H1 (cell line): ENCODE results near the gene MTARC2. TPM values are rescaled to one million over a fixed set of nuclear protein-coding genes. Genes with fewer than 3 reads are reported as not detected.

Source experiments
- CTCF ChIA-PET: fragments of 300-600 bp; sonication (Branson Sonifier 250); formaldehyde crosslinking; loops from one replicate; lab custom pipeline; 2021; ENCODE audit not compliant: partially characterized antibody; lab: Charles Lee
- POLR2A ChIA-PET: fragments of 300-600 bp; sonication (Branson Sonifier 250); formaldehyde crosslinking; loops from one replicate; lab custom pipeline; 2021; ENCODE audit warnings: inconsistent platforms; ENCODE audit not compliant: partially characterized antibody; lab: Charles Lee
- DNase-seq, 2 experiments: peaks; one replicate each; pipeline versions ENCODE4 v3.0.0 to v3.0.0-alpha.2; 2010 to 2022; ENCODE audit warnings: low spot score in 2 of 2, low read depth in 1 of 2, mixed read lengths in 1 of 2
- FAIRE-seq: peaks from 2 replicates; lab custom pipeline; 2011; peaks lifted over from hg19 to GRCh38; lab: Jason Lieb, UNC
- H2AFZ ChIP-seq: 2 replicates; pipeline ENCODE4 v1.8.1; 2012; ENCODE audit warnings: low read length, inconsistent platforms
- H2AK5ac ChIP-seq: 2 replicates; pipeline ENCODE4 v1.6.1; 2013; ENCODE audit warnings: low read depth, low read length
- H2BK120ac ChIP-seq: replicated peaks from 2 replicates; pipeline ENCODE3; 2013; ENCODE audit warnings: low read depth, low read length, inconsistent platforms
- H2BK12ac ChIP-seq: 2 replicates; pipeline ENCODE4 v1.6.1; 2013; ENCODE audit warnings: low read depth, low read length
- H2BK15ac ChIP-seq: 2 replicates; pipeline ENCODE4 v1.6.1; 2013; ENCODE audit warnings: low read length
- H2BK20ac ChIP-seq: 2 replicates; pipeline ENCODE4 v1.6.1; 2013; ENCODE audit warnings: low read length
- H2BK5ac ChIP-seq: 2 replicates; pipeline ENCODE4 v1.6.1; 2013; ENCODE audit warnings: low read depth, low read length
- H3K14ac ChIP-seq: 2 replicates; pipeline ENCODE4 v1.6.1; 2013; ENCODE audit warnings: inconsistent platforms; ENCODE audit not compliant: insufficient read length
- H3K18ac ChIP-seq: 2 replicates; pipeline ENCODE4 v1.6.1; 2013; ENCODE audit warnings: low read length; ENCODE audit errors: extremely low read depth
- H3K23ac ChIP-seq: 2 replicates; pipeline ENCODE4 v1.6.1; 2013; ENCODE audit warnings: inconsistent platforms; ENCODE audit not compliant: insufficient read length
- H3K23me2 ChIP-seq: 2 replicates; pipeline ENCODE4 v1.6.1; 2013; ENCODE audit warnings: low read depth, low read length
- H3K27ac ChIP-seq: 2 replicates; pipeline ENCODE4 v1.6.1; 2011; ENCODE audit warnings: low read depth, low read length, inconsistent platforms
- H3K27me3 ChIP-seq, 4 experiments: replicated peaks in 1 of 4; 1 replicate in 1 of 4; 2 replicates in 3 of 4; pipeline versions ENCODE4 v1.6.1 to v1.8.1; 2011 to 2013; ENCODE audit warnings: low read length in 3 of 4, mild to moderate bottlenecking in 3 of 4, inconsistent platforms in 2 of 4, mixed read lengths in 2 of 4, moderate library complexity in 1 of 4; ENCODE audit not compliant: control insufficient read depth in 3 of 4, insufficient read depth in 3 of 4; ENCODE audit errors: extremely low read depth in 1 of 4
- H3K36me3 ChIP-seq, 4 experiments: 2 replicates each; pipeline versions ENCODE4 v1.6.1 to v1.8.1; 2011 to 2013; ENCODE audit warnings: mild to moderate bottlenecking in 4 of 4, low read length in 3 of 4, moderate library complexity in 2 of 4, control low read depth in 1 of 4, inconsistent platforms in 1 of 4; ENCODE audit not compliant: insufficient read depth in 4 of 4, control insufficient read depth in 2 of 4
- H3K4ac ChIP-seq: replicated peaks from 2 replicates; pipeline ENCODE3; 2013; ENCODE audit warnings: low read length, low read depth, mixed read lengths, inconsistent platforms; ENCODE audit not compliant: insufficient read length
- H3K4me1 ChIP-seq, 4 experiments: replicated peaks in 1 of 4; 1 replicate in 1 of 4; 2 replicates in 3 of 4; pipeline versions ENCODE4 v1.6.1 to v1.8.1; 2011 to 2013; ENCODE audit warnings: low read length in 3 of 4, inconsistent platforms in 2 of 4, mixed read lengths in 1 of 4; ENCODE audit not compliant: insufficient read depth in 4 of 4, control insufficient read depth in 3 of 4
- H3K4me2 ChIP-seq, 2 experiments: 2 replicates each; pipeline versions ENCODE4 v1.6.1 to v1.8.1; 2011 to 2013; ENCODE audit warnings: low read depth in 2 of 2, low read length in 2 of 2, control low read depth in 1 of 2, inconsistent platforms in 1 of 2, mild to moderate bottlenecking in 1 of 2; ENCODE audit not compliant: insufficient read depth in 1 of 2
- H3K4me3 ChIP-seq, 4 experiments: fragments of 200-600, 300-600 bp in 1 of 4; sonication (generic), shearing (Covaris generic), sonication (Bioruptor Twin) in 1 of 4; 2 replicates each; pipeline versions ENCODE4 v1.5.1 to v1.8.1; 2011 to 2016; ENCODE audit warnings: low read length in 4 of 4, low read depth in 3 of 4, control low read depth in 2 of 4, inconsistent platforms in 2 of 4, mild to moderate bottlenecking in 2 of 4, mixed read lengths in 1 of 4, moderate library complexity in 1 of 4; ENCODE audit not compliant: insufficient read depth in 2 of 4; ENCODE audit errors: extremely low read depth in 1 of 4
- H3K56ac ChIP-seq: replicated peaks from 2 replicates; pipeline ENCODE3; 2013; ENCODE audit warnings: low read depth, mild to moderate bottlenecking, mixed read lengths, low read length, inconsistent platforms; ENCODE audit not compliant: insufficient read length
- H3K79me1 ChIP-seq: 2 replicates; pipeline ENCODE4 v1.6.1; 2013; ENCODE audit warnings: low read depth, low read length, control low read depth
- H3K79me2 ChIP-seq, 2 experiments: 2 replicates each; pipeline versions ENCODE4 v1.6.1 to v1.8.1; 2012 to 2013; ENCODE audit warnings: low read length in 2 of 2, mild to moderate bottlenecking in 2 of 2, inconsistent platforms in 1 of 2; ENCODE audit not compliant: insufficient read depth in 2 of 2, control insufficient read depth in 1 of 2
- H3K9ac ChIP-seq, 4 experiments: replicated peaks in 1 of 4; 1 replicate in 1 of 4; 2 replicates in 3 of 4; pipeline versions ENCODE4 v1.6.1 to v1.8.1; 2011 to 2013; ENCODE audit warnings: low read depth in 3 of 4, low read length in 3 of 4, control low read depth in 2 of 4, mild to moderate bottlenecking in 2 of 4, moderate library complexity in 2 of 4, inconsistent platforms in 1 of 4; ENCODE audit errors: extremely low read depth in 1 of 4
- H3K9me3 ChIP-seq, 2 experiments: 2 replicates each; pipeline versions ENCODE4 v1.6.1 to v1.8.1; 2012 to 2013; ENCODE audit warnings: mild to moderate bottlenecking in 2 of 2, moderate library complexity in 2 of 2, control low read depth in 1 of 2, inconsistent platforms in 1 of 2, low read depth in 1 of 2, low read length in 1 of 2, mixed read lengths in 1 of 2; ENCODE audit not compliant: insufficient read depth in 2 of 2
- H4K20me1 ChIP-seq, 2 experiments: replicated peaks in 1 of 2; 2 replicates each; pipeline versions ENCODE3 to v1.8.1; 2011 to 2013; ENCODE audit warnings: inconsistent platforms in 2 of 2, low read length in 2 of 2, mild to moderate bottlenecking in 1 of 2; ENCODE audit not compliant: insufficient read depth in 2 of 2, control insufficient read depth in 1 of 2
- H4K5ac ChIP-seq: 2 replicates; pipeline ENCODE4 v1.6.1; 2013; ENCODE audit warnings: low read length, low read depth, mixed read lengths, inconsistent platforms; ENCODE audit not compliant: insufficient read length
- H4K8ac ChIP-seq: 2 replicates; pipeline ENCODE4 v1.8.0; 2013; ENCODE audit warnings: mild to moderate bottlenecking, moderate library complexity, low read length, inconsistent platforms; ENCODE audit not compliant: insufficient read depth; ENCODE audit errors: extremely low read depth
- H4K91ac ChIP-seq: replicated peaks from 2 replicates; pipeline ENCODE3; 2013; ENCODE audit warnings: low read length, mixed read lengths, inconsistent platforms; ENCODE audit not compliant: insufficient read length
- BACH1 ChIP-seq: IDR thresholded peaks from 2 replicates; pipeline ENCODE4 v1.6.1; 2012; ENCODE audit warnings: low read length, improper control_type of control experiment
- EGR1 ChIP-seq: IDR thresholded peaks from 2 replicates; pipeline ENCODE4 v1.6.1; 2011; ENCODE audit warnings: low read depth, low read length, borderline replicate concordance
- HDAC2 ChIP-seq, 2 experiments: fragments of 300-600 bp in 1 of 2; sonication (generic) in 1 of 2; IDR thresholded peaks; 2 replicates each; pipeline ENCODE4 v1.6.1; 2011 to 2012; ENCODE audit warnings: low read depth in 2 of 2, low read length in 2 of 2, mild to moderate bottlenecking in 2 of 2, moderate library complexity in 2 of 2, borderline replicate concordance in 1 of 2, inconsistent platforms in 1 of 2
- RAD21 ChIP-seq, 2 experiments: IDR thresholded peaks in 1 of 2; conservative IDR thresholded peaks in 1 of 2; 2 replicates each; pipeline ENCODE4 v1.6.1; 2011; ENCODE audit warnings: low read depth in 2 of 2, low read length in 2 of 2, improper control_type of control experiment in 1 of 2, inconsistent platforms in 1 of 2, mild to moderate bottlenecking in 1 of 2, moderate library complexity in 1 of 2
- TAF1 ChIP-seq: IDR thresholded peaks from 2 replicates; pipeline ENCODE4 v1.6.1; 2011; ENCODE audit warnings: mild to moderate bottlenecking, low read depth, low read length
- WGBS, 2 experiments: shearing (Covaris generic) in 1 of 2; methylation state at CpG; one replicate each; pipeline versions ENCODE4 v1.1.6 to v1.1.7; 2013 to 2015; ENCODE audit warnings: low lambda C conversion rate in 2 of 2, mixed read lengths in 2 of 2, inconsistent platforms in 1 of 2, low coverage in 1 of 2, missing lambda C conversion rate in 1 of 2; ENCODE audit not compliant: insufficient replicate concordance in 2 of 2, insufficient coverage in 1 of 2, insufficient read length in 1 of 2; ENCODE audit errors: extremely low coverage in 1 of 2, missing lambda C conversion rate in 1 of 2; 5-methylcytosine and 5-hydroxymethylcytosine counted together
- polyA plus RNA-seq, 7 experiments: library from polyadenylated mRNA; depleted of rRNA in 3 of 7; stranded (reverse) in 5 of 7; unstranded in 2 of 7; fragments of >200 nt in 5 of 7; fragments of 200-250 nt in 2 of 7; gene quantifications; 1 replicate in 5 of 7; 2 replicates in 1 of 7; 4 replicates in 1 of 7; pipeline versions ENCODE4 v1.2.1 to v1.2.3, GENCODE V29; 2011 to 2013; ENCODE audit warnings: missing spikeins in 2 of 7, mixed read lengths in 2 of 7
- total RNA-seq: library from RNA; stranded (reverse); fragmentation: NEBNext Ultra II Directional; extraction: Animal tissue kit (Norgen Biotek cat#: 25700); gene quantifications from 2 replicates; pipeline ENCODE4 v1.2.1, GENCODE V29; 2021
- TF ChIP-seq, protein P1 (sequence below): IDR thresholded peaks from 2 replicates; pipeline ENCODE4 v1.6.1; 2012; ENCODE audit warnings: inconsistent platforms
- TF ChIP-seq, protein P2 (sequence below), 3 experiments: IDR thresholded peaks; 1 replicate in 2 of 3; 2 replicates in 1 of 3; pipeline versions ENCODE4 v1.5.1 to v1.6.1; 2011; ENCODE audit warnings: low read length in 3 of 3, mild to moderate bottlenecking in 3 of 3, inconsistent platforms in 2 of 3, low read depth in 1 of 3, moderate library complexity in 1 of 3; ENCODE audit not compliant: insufficient read depth in 1 of 3; ENCODE audit errors: control extremely low read depth in 1 of 3

Gene MTARC2
- total and polyA plus RNA-seq, 2 of the 8 experiments (the other 6 are each of a cell fraction or from before 2014, with no cell fraction given), result 7.2 to 7.9 TPM

DNA sequence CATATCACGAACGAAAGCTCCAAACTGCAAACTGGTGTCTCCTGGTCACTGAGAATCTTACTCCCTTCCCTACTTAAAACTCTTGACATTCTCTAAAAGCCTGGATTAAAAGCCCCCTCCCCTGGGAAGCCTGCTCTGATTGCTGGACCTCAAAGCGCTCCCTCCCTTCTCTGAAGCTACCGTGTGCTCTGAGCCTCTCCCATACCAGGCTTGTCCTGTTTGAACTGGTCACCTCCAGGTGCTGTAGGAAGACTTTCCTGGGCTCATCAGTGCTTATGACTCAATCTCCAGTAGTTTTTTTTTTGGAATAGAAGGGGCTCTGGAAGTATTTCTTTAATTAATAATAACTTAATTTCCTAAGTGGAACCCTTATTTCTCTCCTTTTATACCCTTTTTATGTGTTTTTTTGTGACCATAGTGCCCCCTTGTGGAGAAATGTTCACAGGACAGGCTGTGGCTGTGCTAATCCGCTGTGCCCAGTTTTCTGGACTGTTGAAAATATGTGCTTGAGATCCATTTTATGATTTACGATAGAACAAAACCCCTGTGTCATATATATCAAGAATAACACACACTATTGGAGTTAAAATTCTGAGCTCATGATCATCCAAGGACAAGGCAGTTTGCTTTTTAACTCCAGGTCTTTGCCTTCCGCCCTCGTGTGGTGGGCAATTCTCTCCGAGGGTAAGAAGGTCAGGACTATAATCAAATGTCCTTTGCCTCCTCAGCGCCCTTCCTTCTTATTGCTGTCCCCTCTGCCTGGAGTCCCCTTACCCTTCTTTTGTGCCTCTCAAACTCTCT is 55.5 kb downstream of the MTARC2 start:
- Histone ChIP-seq H3K4me2 (no peak overlapping the region), H2BK20ac (no peak overlapping the region), H3K14ac (no peak overlapping the region), H2BK12ac (no peak overlapping the region), H3K18ac (no peak overlapping the region), H3K27me3 (no peaks in the 10 kb centered on the region), H3K9ac (no peak overlapping the region), H4K8ac (no peak overlapping the region), H2BK5ac (no peak overlapping the region), H2BK15ac (no peak overlapping the region), H3K79me2 (no peaks in the 10 kb centered on the region), H3K23ac (no peak overlapping the region), H2AK5ac (no peak overlapping the region), H4K91ac (no peak overlapping the region), H3K4ac (peak overlapping the region; percentile 49), H2AFZ (no peak overlapping the region), H3K36me3 (peaks cover 0 to 18% (median 6%) of the 10 kb centered on the region in 4 experiments; a peak in 3 of 8 replicates), H2BK120ac (no peak overlapping the region), H3K4me1 (no peaks in the 10 kb centered on the region; a peak in 1 of 7 replicates), H3K79me1 (no peaks in the 10 kb centered on the region), H3K9me3 (no peaks in the 10 kb centered on the region), H3K56ac (no peak overlapping the region), H4K20me1 (peaks cover 0 to 9% of the 10 kb centered on the region in 2 experiments), H3K27ac (no peak overlapping the region), H3K4me3 (no peak overlapping the region), H3K23me2 (no peaks in the 10 kb centered on the region), H4K5ac (no peak overlapping the region)
- POLR2A ChIA-PET, result interaction anchor here (0.6 to 3.2 kb wide), 6 partner anchors 14 to 813 kb away, joined by 3 to 11 read pairs (median 4); partner anchors contain the start of gene MTARC1
- no peak for DNase-seq
- FAIRE-seq, result no peak
- WGBS, 2 experiments, result 81% methylated on average over 10 of the region's 10 CpGs; no CpG with 5 or more reads in 1 of the 2 experiments
- CTCF ChIA-PET, result interaction anchor here (0.5 to 9.2 kb wide), 54 partner anchors 8 to 1146 kb away, joined by 3 to 96 read pairs (median 4); partner anchors contain the start of genes MTARC1 and MTARC2
- TF ChIP-seq HDAC2 (IDR thresholded peaks at IDR 0.05; ENCODE audit: borderline replicate concordance in 1 of 2, low read depth in 2 of 2, low read length in 2 of 2), result no peak
- no peak for TF ChIP-seq TAF1
- TF ChIP-seq, protein P1, sequence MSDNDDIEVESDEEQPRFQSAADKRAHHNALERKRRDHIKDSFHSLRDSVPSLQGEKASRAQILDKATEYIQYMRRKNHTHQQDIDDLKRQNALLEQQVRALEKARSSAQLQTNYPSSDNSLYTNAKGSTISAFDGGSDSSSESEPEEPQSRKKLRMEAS, result peak; percentile 43; the same call in 1 of the 2 replicates
- peak; percentile 53 to 61 for TF ChIP-seq RAD21 (IDR thresholded peaks at IDR 0.05 in 1 of 2, conservative IDR thresholded peaks at IDR 0.05 in 1 of 2; ENCODE audit: low read depth in 2 of 2, low read length in 2 of 2)
- no peak for TF ChIP-seq EGR1
- TF ChIP-seq, protein P2, sequence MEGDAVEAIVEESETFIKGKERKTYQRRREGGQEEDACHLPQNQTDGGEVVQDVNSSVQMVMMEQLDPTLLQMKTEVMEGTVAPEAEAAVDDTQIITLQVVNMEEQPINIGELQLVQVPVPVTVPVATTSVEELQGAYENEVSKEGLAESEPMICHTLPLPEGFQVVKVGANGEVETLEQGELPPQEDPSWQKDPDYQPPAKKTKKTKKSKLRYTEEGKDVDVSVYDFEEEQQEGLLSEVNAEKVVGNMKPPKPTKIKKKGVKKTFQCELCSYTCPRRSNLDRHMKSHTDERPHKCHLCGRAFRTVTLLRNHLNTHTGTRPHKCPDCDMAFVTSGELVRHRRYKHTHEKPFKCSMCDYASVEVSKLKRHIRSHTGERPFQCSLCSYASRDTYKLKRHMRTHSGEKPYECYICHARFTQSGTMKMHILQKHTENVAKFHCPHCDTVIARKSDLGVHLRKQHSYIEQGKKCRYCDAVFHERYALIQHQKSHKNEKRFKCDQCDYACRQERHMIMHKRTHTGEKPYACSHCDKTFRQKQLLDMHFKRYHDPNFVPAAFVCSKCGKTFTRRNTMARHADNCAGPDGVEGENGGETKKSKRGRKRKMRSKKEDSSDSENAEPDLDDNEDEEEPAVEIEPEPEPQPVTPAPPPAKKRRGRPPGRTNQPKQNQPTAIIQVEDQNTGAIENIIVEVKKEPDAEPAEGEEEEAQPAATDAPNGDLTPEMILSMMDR (IDR thresholded peaks at IDR 0.05; ENCODE audit: control extremely low read depth in 1 of 3, insufficient read depth in 1 of 3, low read depth in 1 of 3, low read length in 3 of 3), result peak; percentile 42 to 65 (median 58)
- TF ChIP-seq BACH1, result no peak
